ENCODE results near the gene DPP10.

DNA sequence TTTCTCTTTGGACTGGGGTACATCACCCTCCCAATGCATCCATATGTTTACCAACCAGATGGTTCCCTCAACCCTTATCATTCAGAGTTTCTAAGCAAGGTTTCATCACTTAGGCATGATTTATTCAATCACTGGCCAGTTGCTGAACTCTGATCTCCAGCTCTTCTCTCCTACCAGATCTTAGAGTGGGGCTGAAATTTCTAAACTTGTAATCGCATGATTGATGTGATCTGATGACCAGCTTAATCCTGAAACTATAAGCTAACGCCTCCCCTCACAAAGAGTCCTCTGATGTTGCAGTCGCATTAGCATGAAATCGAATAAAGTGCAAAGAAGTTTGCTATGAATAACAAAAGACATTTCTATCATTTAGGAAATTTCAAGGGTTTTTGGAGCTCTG lies 1082.0 kb downstream of the DPP10 start:
- TF ChIP-seq GABPA (IDR thresholded peaks at IDR 0.05; ENCODE audit: low read depth, low read length) (no peak), GABPA (CRISPR knock-in tag; IDR thresholded peaks at IDR 0.05; ENCODE audit: low read depth) (no peak), POLR2A (IDR thresholded peaks at IDR 0.05; ENCODE audit: insufficient read depth in 1 of 2, low read depth in 2 of 2, low read length in 2 of 2) (no peak), PHF8 (CRISPR knock-in tag; IDR thresholded peaks at IDR 0.05) (no peak), ZSCAN29 (CRISPR knock-in tag; conservative IDR thresholded peaks at IDR 0.05) (no peak), RAD21 (CRISPR knock-in tag; IDR thresholded peaks at IDR 0.05) (no peak), CBFB (CRISPR knock-in tag; IDR thresholded peaks at IDR 0.05) (no peak), MXI1 (IDR thresholded peaks at IDR 0.05; ENCODE audit: borderline replicate concordance, low read depth, low read length) (no peak)

All from HepG2 (cell line).